WTC11 (cell line): ENCODE measurements around the gene GFY. TPM values are rescaled to one million over a fixed set of nuclear protein-coding genes. Genes with fewer than 3 reads are reported as not detected.
A peak's percentile ranks its signal among the peaks of the same experiment; 100 is the strongest.

Experiments used
- ATAC-seq: fragments of 200-7000 bp; cut with Tn5 transposase; 2 replicates; pipeline ENCODE4 v1.10.0; 2021; ENCODE audit warnings: mild to moderate bottlenecking, moderate library complexity
- CTCF ChIA-PET: fragments of 300-600 bp; sonication (Branson Sonifier 250); formaldehyde crosslinking; loops from one replicate; lab custom pipeline; 2021; ENCODE audit warnings: antibody characterized with exemption; lab: Charles Lee
- POLR2A ChIA-PET: fragments of 350-600 bp; sonication (Branson Sonifier 250); formaldehyde crosslinking; loops from one replicate; lab custom pipeline; 2021; ENCODE audit warnings: antibody characterized with exemption; lab: Charles Lee
- DNase-seq: peaks from one replicate; pipeline ENCODE4 v3.0.0; 2021; ENCODE audit warnings: low spot score
- H3K27ac Mint-ChIP-seq: 2 replicates; pipeline ENCODE4 v1.8.0; 2021; ENCODE audit warnings: mixed read lengths
- H3K27me3 Mint-ChIP-seq: 2 replicates; pipeline ENCODE4 v1.8.0; 2021; ENCODE audit warnings: low read depth, mild to moderate bottlenecking, moderate library complexity, mixed read lengths
- H3K36me3 Mint-ChIP-seq: 2 replicates; pipeline ENCODE4 v1.8.0; 2021; ENCODE audit warnings: mixed read lengths
- H3K4me1 Mint-ChIP-seq: 2 replicates; pipeline ENCODE4 v1.8.0; 2022; ENCODE audit warnings: mixed read lengths
- H3K4me3 Mint-ChIP-seq: 2 replicates; pipeline ENCODE4 v1.8.0; 2021; ENCODE audit warnings: mild to moderate bottlenecking, moderate library complexity, mixed read lengths
- H3K9me3 Mint-ChIP-seq: 2 replicates; pipeline ENCODE4 v1.8.0; 2021; ENCODE audit warnings: mixed read lengths
- ARID4B ChIP-seq: sonication (generic); formaldehyde crosslinking; IDR thresholded peaks from 2 replicates; pipeline ENCODE4 v1.8.0; 2023; ENCODE audit warnings: missing genetic modification reagents, mild to moderate bottlenecking, borderline replicate concordance
- CREM ChIP-seq: sonication (generic); formaldehyde crosslinking; IDR thresholded peaks from 2 replicates; pipeline ENCODE4 v1.8.1; 2022; ENCODE audit warnings: mild to moderate bottlenecking, missing genetic modification reagents, moderate library complexity
- ESRRA ChIP-seq: sonication (generic); formaldehyde crosslinking; IDR thresholded peaks from 2 replicates; pipeline ENCODE4 v1.8.1; 2022; ENCODE audit warnings: mild to moderate bottlenecking, missing genetic modification reagents, borderline replicate concordance
- FOXP4 ChIP-seq: sonication (generic); formaldehyde crosslinking; IDR thresholded peaks from 2 replicates; pipeline ENCODE4 v1.8.0; 2022; ENCODE audit warnings: mild to moderate bottlenecking, missing genetic modification reagents
- GABPB1 ChIP-seq: sonication (generic); formaldehyde crosslinking; IDR thresholded peaks from 2 replicates; pipeline ENCODE4 v1.8.1; 2023; ENCODE audit warnings: mild to moderate bottlenecking, missing genetic modification reagents
- GTF2I ChIP-seq: fragments of 250-450 bp; sonication (Bioruptor Pico); conservative IDR thresholded peaks from 2 replicates; pipeline ENCODE4 v1.4.0; 2021; ENCODE audit warnings: mild to moderate bottlenecking
- HMGXB4 ChIP-seq: sonication (generic); formaldehyde crosslinking; IDR thresholded peaks from 2 replicates; pipeline ENCODE4 v1.8.1; 2023; ENCODE audit warnings: mild to moderate bottlenecking, moderate library complexity, missing genetic modification reagents
- SP1 ChIP-seq: sonication (generic); formaldehyde crosslinking; conservative IDR thresholded peaks from 2 replicates; pipeline ENCODE4 v1.8.1; 2022; ENCODE audit warnings: missing genetic modification reagents
- TCF7 ChIP-seq: sonication (generic); formaldehyde crosslinking; IDR thresholded peaks from 2 replicates; pipeline ENCODE4 v1.8.0; 2022; ENCODE audit warnings: mild to moderate bottlenecking, low read depth, missing genetic modification reagents, moderate library complexity
- TEAD1 ChIP-seq: sonication (generic); formaldehyde crosslinking; IDR thresholded peaks from 2 replicates; pipeline ENCODE4 v1.8.0; 2022; ENCODE audit warnings: mild to moderate bottlenecking, missing genetic modification reagents
- TP53 ChIP-seq: sonication (generic); formaldehyde crosslinking; IDR thresholded peaks from 2 replicates; pipeline ENCODE4 v1.8.1; 2023; ENCODE audit warnings: mild to moderate bottlenecking, missing genetic modification reagents
- ZNF138 ChIP-seq: sonication (generic); formaldehyde crosslinking; conservative IDR thresholded peaks from 2 replicates; pipeline ENCODE4 v1.8.1; 2022; ENCODE audit warnings: mild to moderate bottlenecking, moderate library complexity, missing genetic modification reagents
- ZNF423 ChIP-seq: fragments of 250-450 bp; sonication (Bioruptor Pico); IDR thresholded peaks from 2 replicates; pipeline ENCODE4 v2.1.2; 2022; ENCODE audit warnings: mild to moderate bottlenecking, moderate library complexity
- ZNF532 ChIP-seq: fragments of 250-450 bp; sonication (Bioruptor Pico); IDR thresholded peaks from 2 replicates; pipeline ENCODE4 v1.9.0; 2021; ENCODE audit warnings: mild to moderate bottlenecking, borderline replicate concordance
- total RNA-seq: library from RNA; stranded (reverse); gene quantifications from 3 replicates; pipeline ENCODE4 v1.2.3, GENCODE V29; 2021
- TF ChIP-seq, protein P1 (sequence below): fragments of 250-450 bp; sonication (Bioruptor Pico); IDR thresholded peaks from 2 replicates; pipeline ENCODE4 v1.8.0; 2021; ENCODE audit warnings: mild to moderate bottlenecking

GFY gene
- total RNA-seq, 1 experiment from 2014 or later: 0.87 TPM

GRCh38 chr19:49398931-49399330 lies 26.3 kb upstream of the GFY start:
- POLR2A ChIA-PET: no interaction called here
- CTCF ChIA-PET: interaction anchor here (0.8 to 2.0 kb wide), 4 partner anchors 19 to 46 kb away, joined by 3 to 6 read pairs (median 3); partner anchors contain the start of gene DKKL1
- Mint-ChIP-seq H3K4me1 (peaks cover 51% of the 10 kb centered on the region), H3K27me3 (no peaks in the 10 kb centered on the region; the same call in 1 of the 2 replicates), H3K9me3 (no peaks in the 10 kb centered on the region), H3K36me3 (no peaks in the 10 kb centered on the region), H3K27ac (no peak overlapping the region), H3K4me3 (no peak overlapping the region)
- ATAC-seq (no peak), DNase-seq (no peak)
- TF ChIP-seq CREM (CRISPR knock-in tag) (no peak), TEAD1 (CRISPR knock-in tag) (no peak), HMGXB4 (CRISPR knock-in tag) (no peak), TP53 (CRISPR knock-in tag) (no peak), FOXP4 (no peak), GABPB1 (CRISPR knock-in tag) (no peak), TCF7 (CRISPR knock-in tag) (no peak), ESRRA (CRISPR knock-in tag) (no peak), ARID4B (CRISPR knock-in tag) (no peak)

DNA sequence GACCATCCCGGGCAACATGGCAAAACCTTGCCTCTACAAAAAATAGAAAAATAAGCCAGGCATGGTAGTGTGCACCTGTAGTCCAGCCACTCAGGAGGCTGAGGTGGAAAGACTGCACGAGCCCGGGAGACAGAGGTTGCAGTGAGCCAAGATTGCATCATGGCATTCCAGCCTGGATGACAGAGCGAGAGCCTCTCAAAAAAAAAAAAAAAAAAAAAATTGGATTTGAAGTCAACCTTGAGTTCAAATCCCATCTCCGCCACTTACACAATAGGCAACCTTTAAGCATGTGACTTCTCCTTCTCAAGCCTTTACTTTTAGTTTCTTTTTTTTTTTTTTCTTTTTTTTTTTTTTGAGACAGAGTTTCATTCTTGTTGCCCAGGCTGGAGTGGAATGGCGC lies 25.2 kb upstream of the GFY start:
- Mint-ChIP-seq H3K27me3 (no peaks in the 10 kb centered on the region; the same call in 1 of the 2 replicates), H3K36me3 (no peaks in the 10 kb centered on the region), H3K4me1 (peaks cover 54% of the 10 kb centered on the region), H3K4me3 (no peak overlapping the region), H3K27ac (no peak overlapping the region), H3K9me3 (no peaks in the 10 kb centered on the region)
- ChIA-PET POLR2A (interaction anchor here (0.7 kb wide), 1 partner anchor 16 kb away, joined by 5 read pairs; no protein-coding TSS in a partner anchor), CTCF (no interaction called here)
- no peak for ATAC-seq
- peak; percentile 85 for TF ChIP-seq GABPB1 (CRISPR knock-in tag)
- TF ChIP-seq ZNF138 (CRISPR knock-in tag): no peak
- DNase-seq: no peak

DNA sequence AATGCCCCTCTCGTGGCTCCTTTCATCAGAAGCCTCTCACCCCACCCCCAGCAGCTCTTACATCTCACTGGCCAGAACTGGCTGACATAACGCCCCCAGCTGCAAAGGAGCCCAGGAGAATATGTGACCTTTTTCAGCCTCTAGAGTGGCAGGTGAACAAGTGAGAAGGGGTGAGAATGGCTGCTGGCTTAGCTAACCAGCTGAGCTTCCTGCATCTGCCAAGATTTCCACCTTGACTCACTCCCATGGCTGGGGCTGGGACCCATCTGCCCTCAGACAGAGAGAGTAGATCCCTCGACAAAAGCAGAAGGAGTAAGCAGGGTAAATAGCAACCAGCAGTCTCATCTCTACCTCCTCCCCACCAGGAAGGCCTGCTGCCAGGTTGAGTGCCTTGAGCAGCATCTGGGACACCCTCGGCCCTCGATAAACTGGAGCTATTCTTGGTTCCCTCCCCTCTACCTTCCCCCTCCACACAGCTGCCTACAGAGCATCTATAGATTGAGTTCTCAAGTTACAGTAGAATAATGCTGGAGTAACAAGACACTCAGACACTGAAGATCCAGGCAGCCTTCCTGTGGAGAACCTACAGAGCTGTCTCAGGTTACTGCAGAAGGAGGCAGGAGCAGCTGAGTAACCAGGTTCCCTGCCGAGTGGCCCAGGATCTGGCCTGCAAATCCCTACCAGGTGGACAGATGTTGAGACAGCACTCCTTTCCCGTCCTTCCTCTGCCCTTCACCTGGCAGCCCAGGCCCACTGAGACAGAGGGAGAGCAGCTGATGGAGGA lies 21.6 kb upstream of the GFY start:
- Mint-ChIP-seq H3K4me1 (peaks cover 45% of the 10 kb centered on the region), H3K27me3 (peaks cover 4% of the 10 kb centered on the region; the same call in 1 of the 2 replicates), H3K4me3 (peak overlapping the region; percentile 44), H3K36me3 (no peaks in the 10 kb centered on the region), H3K9me3 (no peaks in the 10 kb centered on the region), H3K27ac (peak overlapping the region; percentile 99)
- CTCF ChIA-PET: interaction anchor here (0.6 to 3.0 kb wide), 23 partner anchors 9 to 306 kb away, joined by 3 to 30 read pairs (median 6); partner anchors contain the start of genes ALDH16A1, DKKL1, GFY and PIH1D1
- DNase-seq (peak; percentile 81), ATAC-seq (peak; percentile 98)
- POLR2A ChIA-PET: interaction anchor here (0.8 to 1.7 kb wide), 13 partner anchors 10 to 73 kb away, joined by 3 to 13 read pairs (median 5); partner anchors contain the start of genes ALDH16A1 and PTH2
- TF ChIP-seq, protein P1, sequence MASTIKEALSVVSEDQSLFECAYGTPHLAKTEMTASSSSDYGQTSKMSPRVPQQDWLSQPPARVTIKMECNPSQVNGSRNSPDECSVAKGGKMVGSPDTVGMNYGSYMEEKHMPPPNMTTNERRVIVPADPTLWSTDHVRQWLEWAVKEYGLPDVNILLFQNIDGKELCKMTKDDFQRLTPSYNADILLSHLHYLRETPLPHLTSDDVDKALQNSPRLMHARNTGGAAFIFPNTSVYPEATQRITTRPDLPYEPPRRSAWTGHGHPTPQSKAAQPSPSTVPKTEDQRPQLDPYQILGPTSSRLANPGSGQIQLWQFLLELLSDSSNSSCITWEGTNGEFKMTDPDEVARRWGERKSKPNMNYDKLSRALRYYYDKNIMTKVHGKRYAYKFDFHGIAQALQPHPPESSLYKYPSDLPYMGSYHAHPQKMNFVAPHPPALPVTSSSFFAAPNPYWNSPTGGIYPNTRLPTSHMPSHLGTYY: peak; percentile 62; the same call in 1 of the 2 replicates
- 0 out of 2 replicates have a peak, but pooled peaks have one; percentile 12 for TF ChIP-seq ESRRA (CRISPR knock-in tag)
- no peak; the same call in 1 of the 2 replicates for TF ChIP-seq ZNF532 (CRISPR knock-in tag)
- TF ChIP-seq GTF2I (CRISPR knock-in tag): 0 out of 2 replicates have a peak, but pooled peaks have one; percentile 41
- peak; percentile 54; the same call in 1 of the 2 replicates for TF ChIP-seq SP1 (CRISPR knock-in tag)
- peak; percentile 74; the same call in 1 of the 2 replicates for TF ChIP-seq ZNF423
